ENCODE measurements around the gene RNF224. TPM values are rescaled to one million over a fixed set of nuclear protein-coding genes. Genes with fewer than 3 reads are reported as not detected.

Gene RNF224
- total and polyA plus RNA-seq, 9 donors, result 0.68 to 7.4 (median 2.6) TPM; not detected in 1

GRCh38 chr9:137200311-137201204 lies 26.7 kb upstream of the RNF224 start, which contains the start of gene TPRN:
TPRN (minus strand) TSS chr9:137200741; CDS start chr9:137200711, 30 bp downstream.
- whole genome bisulfite sequencing (ENCODE audit: insufficient coverage), result under 1% methylated on average over 116 of the region's 118 CpGs
- Histone ChIP-seq H3K27ac (ENCODE audit: low read length) (peak within 1 kb of the TSS; percentile 49), H3K9me3 (replicated peaks; ENCODE audit: control insufficient read depth, low read depth, low read length) (no peaks in the 10 kb centered on the region), H3K4me3 (ENCODE audit: low read length) (peak within 1 kb of the TSS; percentile 74), H3K27me3 (ENCODE audit: control insufficient read depth, insufficient read depth, low read length) (no peaks in the 10 kb centered on the region), H3K4me1 (ENCODE audit: control insufficient read depth, insufficient read depth, low read length) (peaks cover 54% of the 10 kb centered on the region), H3K36me3 (ENCODE audit: control insufficient read depth, insufficient read depth, low read length) (peaks cover 3% of the 10 kb centered on the region)
- peak; percentile 99 for DNase-seq

- H3K27ac ChIP-seq (ENCODE audit: low read length), result peak overlapping the region; percentile 49
- DNase-seq, result no peak
Observed at GRCh38 chr9:137201205-137201868, 26.0 kb upstream of the RNF224 start.

GRCh38 chr9:137202966-137203365 lies 24.3 kb upstream of the RNF224 start:
- no peaks in the 10 kb centered on the region for H3K9me3 ChIP-seq (replicated peaks; ENCODE audit: control insufficient read depth, low read depth, low read length)
- peaks cover 57% of the 10 kb centered on the region for H3K4me1 ChIP-seq (ENCODE audit: control insufficient read depth, insufficient read depth, low read length)
- 70% methylated on average over 7 of the region's 8 CpGs for WGBS (ENCODE audit: insufficient coverage)
- H3K27ac ChIP-seq (ENCODE audit: low read length), result no peak overlapping the region
- H3K27me3 ChIP-seq (ENCODE audit: control insufficient read depth, insufficient read depth, low read length), result no peaks in the 10 kb centered on the region
- H3K4me3 ChIP-seq (ENCODE audit: low read length), result no peak overlapping the region
- DNase-seq, result no peak
- peaks cover 5% of the 10 kb centered on the region for H3K36me3 ChIP-seq (ENCODE audit: control insufficient read depth, insufficient read depth, low read length)

More at GRCh38 chr9:137201205-137201868, 26.0 kb upstream of the RNF224 start:
- WGBS (ENCODE audit: insufficient coverage), result 18% methylated on average over 22 of the region's 23 CpGs
- H3K27me3 ChIP-seq (ENCODE audit: control insufficient read depth, insufficient read depth, low read length), result no peaks in the 10 kb centered on the region
- H3K36me3 ChIP-seq (ENCODE audit: control insufficient read depth, insufficient read depth, low read length), result peaks cover 3% of the 10 kb centered on the region
- peak overlapping the region; percentile 74 for H3K4me3 ChIP-seq (ENCODE audit: low read length)
- no peaks in the 10 kb centered on the region for H3K9me3 ChIP-seq (replicated peaks; ENCODE audit: control insufficient read depth, low read depth, low read length)
- peaks cover 59% of the 10 kb centered on the region for H3K4me1 ChIP-seq (ENCODE audit: control insufficient read depth, insufficient read depth, low read length)

- peak overlapping the region; percentile 29 for H3K27ac ChIP-seq (ENCODE audit: low read length)
- H3K4me3 ChIP-seq (ENCODE audit: low read length), result peak overlapping the region; percentile 94
Observed at GRCh38 chr9:137204731-137205125, 22.6 kb upstream of the RNF224 start.

GRCh38 chr9:137205126-137206069 lies 21.9 kb upstream of the RNF224 start, which contains the start of the genes NDOR1 and TMEM203:
NDOR1 (plus strand) TSS chr9:137205700; CDS start chr9:137205778, 78 bp downstream.
TMEM203 (minus strand) TSS chr9:137205648; CDS start chr9:137205414, 234 bp downstream.
- H3K36me3 ChIP-seq (ENCODE audit: control insufficient read depth, insufficient read depth, low read length), result peaks cover 14% of the 10 kb centered on the region
- peak within 1 kb of the TSS; percentile 29 for H3K27ac ChIP-seq (ENCODE audit: low read length)
- under 1% methylated on average over 97 of the region's 98 CpGs for WGBS (ENCODE audit: insufficient coverage)
- H3K9me3 ChIP-seq (replicated peaks; ENCODE audit: control insufficient read depth, low read depth, low read length), result no peaks in the 10 kb centered on the region
- peak; percentile 95 for DNase-seq
- no peaks in the 10 kb centered on the region for H3K27me3 ChIP-seq (ENCODE audit: control insufficient read depth, insufficient read depth, low read length)
- H3K4me1 ChIP-seq (ENCODE audit: control insufficient read depth, insufficient read depth, low read length), result peaks cover 40% of the 10 kb centered on the region
- peak within 1 kb of the TSS; percentile 94 for H3K4me3 ChIP-seq (ENCODE audit: low read length)

More at GRCh38 chr9:137204731-137205125, 22.6 kb upstream of the RNF224 start:
- Histone ChIP-seq H3K9me3 (replicated peaks; ENCODE audit: control insufficient read depth, low read depth, low read length) (no peaks in the 10 kb centered on the region), H3K4me1 (ENCODE audit: control insufficient read depth, insufficient read depth, low read length) (peaks cover 40% of the 10 kb centered on the region), H3K36me3 (ENCODE audit: control insufficient read depth, insufficient read depth, low read length) (peaks cover 11% of the 10 kb centered on the region), H3K27me3 (ENCODE audit: control insufficient read depth, insufficient read depth, low read length) (no peaks in the 10 kb centered on the region)
- WGBS (ENCODE audit: insufficient coverage), result 18% methylated on average over 21 of the region's 21 CpGs
- no peak for DNase-seq

GRCh38 chr9:137206602-137207001 lies 20.7 kb upstream of the RNF224 start:
- DNase-seq, result no peak
- H3K36me3 ChIP-seq (ENCODE audit: control insufficient read depth, insufficient read depth, low read length), result peaks cover 14% of the 10 kb centered on the region
- 94% methylated on average over 6 of the region's 7 CpGs for WGBS (ENCODE audit: insufficient coverage)
- no peak overlapping the region for H3K4me3 ChIP-seq (ENCODE audit: low read length)
- H3K4me1 ChIP-seq (ENCODE audit: control insufficient read depth, insufficient read depth, low read length), result peaks cover 32% of the 10 kb centered on the region
- no peak overlapping the region for H3K27ac ChIP-seq (ENCODE audit: low read length)
- H3K9me3 ChIP-seq (replicated peaks; ENCODE audit: control insufficient read depth, low read depth, low read length), result no peaks in the 10 kb centered on the region
- H3K27me3 ChIP-seq (ENCODE audit: control insufficient read depth, insufficient read depth, low read length), result no peaks in the 10 kb centered on the region

GRCh38 chr9:137211532-137211931 lies 15.8 kb upstream of the RNF224 start:
- 84% methylated on average over 13 of the region's 13 CpGs for WGBS (ENCODE audit: insufficient coverage)
- Histone ChIP-seq H3K4me1 (ENCODE audit: control insufficient read depth, insufficient read depth, low read length) (peaks cover 4% of the 10 kb centered on the region), H3K27me3 (ENCODE audit: control insufficient read depth, insufficient read depth, low read length) (no peaks in the 10 kb centered on the region), H3K4me3 (ENCODE audit: low read length) (no peak overlapping the region), H3K9me3 (replicated peaks; ENCODE audit: control insufficient read depth, low read depth, low read length) (no peaks in the 10 kb centered on the region), H3K36me3 (ENCODE audit: control insufficient read depth, insufficient read depth, low read length) (peaks cover 31% of the 10 kb centered on the region), H3K27ac (ENCODE audit: low read length) (no peak overlapping the region)
- no peak for DNase-seq

- no peak overlapping the region for H3K4me3 ChIP-seq (ENCODE audit: low read length)
- H3K27ac ChIP-seq (ENCODE audit: low read length), result no peak overlapping the region
- no peaks in the 10 kb centered on the region for H3K27me3 ChIP-seq (ENCODE audit: control insufficient read depth, insufficient read depth, low read length)
- no peak for DNase-seq
- 86% methylated on average over 20 of the region's 21 CpGs for WGBS (ENCODE audit: insufficient coverage)
- H3K9me3 ChIP-seq (replicated peaks; ENCODE audit: control insufficient read depth, low read depth, low read length), result no peaks in the 10 kb centered on the region
- H3K4me1 ChIP-seq (ENCODE audit: control insufficient read depth, insufficient read depth, low read length), result peaks cover 4% of the 10 kb centered on the region
- H3K36me3 ChIP-seq (ENCODE audit: control insufficient read depth, insufficient read depth, low read length), result peaks cover 31% of the 10 kb centered on the region
Observed at GRCh38 chr9:137212520-137212919, 14.8 kb upstream of the RNF224 start.

GRCh38 chr9:137213160-137214060 lies 13.9 kb upstream of the RNF224 start:
- WGBS (ENCODE audit: insufficient coverage), result 82% methylated on average over 49 of the region's 49 CpGs
- peaks cover 31% of the 10 kb centered on the region for H3K36me3 ChIP-seq (ENCODE audit: control insufficient read depth, insufficient read depth, low read length)

More at GRCh38 chr9:137213160-137214060, 13.9 kb upstream of the RNF224 start:
- Histone ChIP-seq H3K27ac (ENCODE audit: low read length) (no peak overlapping the region), H3K27me3 (ENCODE audit: control insufficient read depth, insufficient read depth, low read length) (no peaks in the 10 kb centered on the region), H3K4me1 (ENCODE audit: control insufficient read depth, insufficient read depth, low read length) (peaks cover 4% of the 10 kb centered on the region), H3K4me3 (ENCODE audit: low read length) (no peak overlapping the region), H3K9me3 (replicated peaks; ENCODE audit: control insufficient read depth, low read depth, low read length) (no peaks in the 10 kb centered on the region)
- DNase-seq, result no peak
